Measurements from ENCODE around the gene GABRR3. TPM values are rescaled to one million over a fixed set of nuclear protein-coding genes. Genes with fewer than 3 reads are reported as not detected.
A peak's percentile ranks its signal among the peaks of the same experiment; 100 is the strongest.

Gene GABRR3
- total RNA-seq, 4 donors from 2014 or later, result not detected

DNA sequence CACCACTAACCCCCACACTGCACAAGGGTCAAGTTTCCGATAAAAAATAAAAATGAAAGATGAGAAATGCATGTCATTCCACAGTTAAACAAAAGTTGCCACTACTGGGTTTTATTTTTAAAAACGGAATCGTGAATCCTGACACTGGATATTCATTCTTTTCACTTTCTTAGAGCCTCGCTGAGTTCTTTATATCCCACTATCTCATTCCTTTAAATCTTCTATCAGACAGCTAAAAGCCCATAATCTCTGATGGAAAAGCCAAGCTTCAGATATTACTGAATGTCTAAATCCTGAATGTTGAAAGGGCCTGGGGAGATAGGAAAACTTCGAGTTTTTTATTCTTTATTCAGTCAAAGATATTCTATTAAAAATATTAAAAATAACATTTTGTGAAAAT, 74.6 kb downstream of the GABRR3 start:
- Histone ChIP-seq H3K4me1 (peaks cover 0 to 33% (median 0%) of the 10 kb centered on the region in 3 donors), H3K36me3 (peaks cover 0 to 93% (median 8%) of the 10 kb centered on the region in 3 donors)
- WGBS, 2 donors, result 79 to 81% methylated on average over 5 of the region's 5 CpGs

DNA sequence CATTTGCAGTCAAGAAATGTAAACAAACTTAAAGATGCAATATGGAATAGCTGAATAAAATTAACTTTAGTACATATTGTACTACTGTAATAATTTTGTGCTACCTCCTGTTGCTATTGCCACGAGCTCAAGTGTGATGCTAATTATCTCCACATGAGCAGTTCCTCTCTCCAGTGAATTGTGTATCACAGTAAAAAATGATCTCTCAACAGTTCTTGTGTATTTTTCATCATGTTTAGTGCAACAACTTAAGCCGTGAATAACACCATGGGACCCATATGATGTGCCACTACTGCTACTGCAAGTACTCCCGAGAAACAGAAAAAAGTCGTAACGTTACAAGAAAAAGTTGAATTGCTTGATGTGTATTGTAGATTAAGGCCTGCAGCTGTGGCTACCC, 75.2 kb downstream of the GABRR3 start:
- H3K9me3 ChIP-seq, result no peaks in the 10 kb centered on the region
- DNase-seq, result no peak

More for the DNA sequence above, 74.6 kb downstream of the GABRR3 start:
- H3K27me3 ChIP-seq, result no peaks in the 10 kb centered on the region
- H3K4me3 ChIP-seq, result no peak overlapping the region
- TF ChIP-seq CTCF (IDR thresholded peaks at IDR 0.05) (no peak), POLR2A (IDR thresholded peaks at IDR 0.05) (no peak)
- no peaks in the 10 kb centered on the region for H3K9me3 ChIP-seq
- H3K27ac ChIP-seq, result no peak overlapping the region
- intact Hi-C loops (cut with DNase I), result no loop called here
- no peak for DNase-seq

DNA sequence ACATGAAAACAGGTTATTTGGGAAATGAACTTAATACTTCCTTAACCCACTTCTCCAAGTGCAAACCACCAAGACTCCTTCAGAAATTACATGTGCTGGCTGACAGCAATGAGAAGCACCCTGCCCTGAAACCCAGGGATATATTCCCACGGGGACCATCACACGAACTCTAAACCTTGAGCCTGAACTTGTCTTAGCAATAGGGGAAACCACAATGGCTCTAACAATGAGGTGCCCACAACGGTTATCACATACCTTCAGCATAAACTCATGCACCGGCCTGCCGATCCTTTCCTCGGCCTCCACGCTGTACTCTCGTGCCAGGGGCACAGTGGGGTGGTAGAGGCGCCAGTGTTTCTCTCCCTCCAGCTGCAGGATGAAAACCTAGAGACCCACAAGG, 76.3 kb downstream of the GABRR3 start:
- Histone ChIP-seq H3K27me3 (no peaks in the 10 kb centered on the region), H3K4me1 (peaks cover 0 to 33% (median 0%) of the 10 kb centered on the region in 3 donors), H3K36me3 (peaks cover 0 to 93% (median 12%) of the 10 kb centered on the region in 3 donors), H3K4me3 (no peak overlapping the region), H3K27ac (peak overlapping the region in 1 of 4 donors; percentile 0), H3K9me3 (no peaks in the 10 kb centered on the region)
- 89 to 92% methylated on average over 7 to 9 of the region's 9 CpGs for WGBS, 2 donors
- intact Hi-C loops (cut with DNase I), result no loop called here
- TF ChIP-seq CTCF (IDR thresholded peaks at IDR 0.05) (no peak), POLR2A (IDR thresholded peaks at IDR 0.05) (no peak)
- DNase-seq, result no peak

More for the DNA sequence above, 75.2 kb downstream of the GABRR3 start:
- no peak overlapping the region for H3K4me3 ChIP-seq
- WGBS, 2 donors, result 83 to 88% methylated on average over 5 of the region's 5 CpGs
- intact Hi-C loops (cut with DNase I), result no loop called here
- H3K4me1 ChIP-seq, result peaks cover 0 to 33% (median 0%) of the 10 kb centered on the region in 3 donors
- H3K27me3 ChIP-seq, result no peaks in the 10 kb centered on the region
- H3K27ac ChIP-seq, result no peak overlapping the region
- TF ChIP-seq POLR2A (IDR thresholded peaks at IDR 0.05), result no peak
- TF ChIP-seq CTCF (IDR thresholded peaks at IDR 0.05), result no peak
- H3K36me3 ChIP-seq, result peaks cover 0 to 90% (median 5%) of the 10 kb centered on the region in 3 donors

DNA sequence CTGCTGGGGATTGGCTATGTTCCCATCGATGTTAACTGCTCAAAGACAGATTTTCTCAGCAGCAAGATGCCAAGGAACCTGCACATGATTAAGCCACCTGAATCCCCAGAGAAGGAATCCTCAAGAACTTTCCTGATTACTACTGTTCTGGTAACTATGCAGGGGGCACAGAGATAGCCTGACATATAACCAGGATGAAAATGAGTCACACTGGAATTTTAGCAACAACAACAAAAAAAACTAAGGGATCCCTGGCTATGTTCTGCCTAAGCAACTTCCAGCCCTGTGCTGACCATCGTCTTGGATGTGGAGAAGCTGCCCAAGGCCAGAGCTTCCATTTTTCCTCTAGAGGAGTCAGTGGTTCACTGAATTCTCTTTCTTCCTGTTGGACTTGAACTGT, 76.7 kb downstream of the GABRR3 start:
- DNase-seq, result no peak
- Histone ChIP-seq H3K36me3 (peaks cover 0 to 93% (median 12%) of the 10 kb centered on the region in 3 donors), H3K27ac (peak overlapping the region in 2 of 4 donors; percentile 0 to 48), H3K4me1 (peaks cover 0 to 36% (median 0%) of the 10 kb centered on the region in 3 donors), H3K9me3 (no peaks in the 10 kb centered on the region), H3K27me3 (no peaks in the 10 kb centered on the region), H3K4me3 (no peak overlapping the region)
- WGBS, 2 donors, result 81 to 82% methylated on average over 2 of the region's 2 CpGs
- intact Hi-C loops (cut with DNase I), result no loop called here
- TF ChIP-seq CTCF (IDR thresholded peaks at IDR 0.05) (no peak), POLR2A (IDR thresholded peaks at IDR 0.05) (no peak)

DNA sequence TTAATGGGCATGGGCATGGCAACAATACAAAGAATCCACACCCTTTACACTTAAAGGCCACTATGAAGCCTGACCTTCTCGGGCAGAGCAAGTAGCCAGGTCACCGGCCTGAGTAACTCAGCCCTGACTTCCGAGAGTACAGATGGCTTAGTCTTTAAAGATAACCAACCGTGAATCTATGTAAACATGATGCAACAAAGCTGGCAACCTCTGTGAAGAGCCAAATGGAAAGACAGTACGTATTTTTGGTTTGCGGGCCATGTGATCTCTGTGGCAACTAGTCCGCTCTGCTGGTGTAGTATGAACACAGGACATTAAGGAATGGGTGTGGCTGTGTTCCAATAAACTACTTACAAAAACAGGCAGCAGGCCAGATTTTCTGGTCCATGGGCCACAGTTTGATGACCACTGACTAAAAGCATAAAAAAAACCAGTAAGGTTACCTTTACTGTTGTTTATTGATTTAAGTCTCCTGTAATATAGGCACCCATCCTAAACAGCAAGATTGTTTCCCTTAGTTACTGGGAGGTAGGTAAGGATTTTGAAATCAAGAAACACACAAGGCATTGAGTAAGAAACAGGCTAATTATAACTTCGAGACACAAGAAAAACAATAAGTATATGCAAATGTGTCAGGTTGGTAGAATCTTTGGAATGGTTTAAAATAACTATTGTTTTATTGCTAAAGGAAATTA, 77.4 kb downstream of the GABRR3 start:
- Histone ChIP-seq H3K9me3 (no peaks in the 10 kb centered on the region), H3K4me1 (peaks cover 0 to 43% (median 0%) of the 10 kb centered on the region in 3 donors), H3K36me3 (peaks cover 0 to 93% (median 12%) of the 10 kb centered on the region in 3 donors), H3K27ac (peak overlapping the region in 3 of 4 donors; percentile 7 to 53 (median 48)), H3K27me3 (no peaks in the 10 kb centered on the region), H3K4me3 (no peak overlapping the region)
- DNase-seq, result no peak
- 69 to 81% methylated on average over 7 to 8 of the region's 8 CpGs for WGBS, 2 donors
- TF ChIP-seq POLR2A (IDR thresholded peaks at IDR 0.05) (no peak), CTCF (IDR thresholded peaks at IDR 0.05) (no peak)
- intact Hi-C loops (cut with DNase I), result no loop called here

Measured in esophagus squamous epithelium (tissue), 5 donors.